RWPE1 (cell line): ENCODE measurements around the gene CIDEB.

Experiments
- CTCF ChIA-PET: fragments of 350-600 bp; sonication (Branson Sonifier 250); formaldehyde crosslinking; extraction: SDS; loops from one replicate; lab custom pipeline; 2021; lab: Yijun Ruan, JAX
- POLR2A ChIA-PET: fragments of 400-600 bp; formaldehyde crosslinking; extraction: SDS; loops from one replicate; lab custom pipeline; 2020; ENCODE audit warnings: antibody characterized with exemption; ENCODE audit not compliant: low non-redundant PET; lab: Yijun Ruan, JAX
- DNase-seq: peaks from one replicate; pipeline ENCODE4 v3.0.0; 2012; ENCODE audit warnings: low spot score
- H3K27ac ChIP-seq: fragments of 450-650 bp; 2 replicates; pipeline ENCODE4 v1.5.1; 2017
- TF ChIP-seq, protein P1 (sequence below): fragments of 450-650 bp; conservative IDR thresholded peaks from 2 replicates; pipeline ENCODE4 v1.5.1; 2017; ENCODE audit warnings: low read depth, mild to moderate bottlenecking

Gene CIDEB

DNA sequence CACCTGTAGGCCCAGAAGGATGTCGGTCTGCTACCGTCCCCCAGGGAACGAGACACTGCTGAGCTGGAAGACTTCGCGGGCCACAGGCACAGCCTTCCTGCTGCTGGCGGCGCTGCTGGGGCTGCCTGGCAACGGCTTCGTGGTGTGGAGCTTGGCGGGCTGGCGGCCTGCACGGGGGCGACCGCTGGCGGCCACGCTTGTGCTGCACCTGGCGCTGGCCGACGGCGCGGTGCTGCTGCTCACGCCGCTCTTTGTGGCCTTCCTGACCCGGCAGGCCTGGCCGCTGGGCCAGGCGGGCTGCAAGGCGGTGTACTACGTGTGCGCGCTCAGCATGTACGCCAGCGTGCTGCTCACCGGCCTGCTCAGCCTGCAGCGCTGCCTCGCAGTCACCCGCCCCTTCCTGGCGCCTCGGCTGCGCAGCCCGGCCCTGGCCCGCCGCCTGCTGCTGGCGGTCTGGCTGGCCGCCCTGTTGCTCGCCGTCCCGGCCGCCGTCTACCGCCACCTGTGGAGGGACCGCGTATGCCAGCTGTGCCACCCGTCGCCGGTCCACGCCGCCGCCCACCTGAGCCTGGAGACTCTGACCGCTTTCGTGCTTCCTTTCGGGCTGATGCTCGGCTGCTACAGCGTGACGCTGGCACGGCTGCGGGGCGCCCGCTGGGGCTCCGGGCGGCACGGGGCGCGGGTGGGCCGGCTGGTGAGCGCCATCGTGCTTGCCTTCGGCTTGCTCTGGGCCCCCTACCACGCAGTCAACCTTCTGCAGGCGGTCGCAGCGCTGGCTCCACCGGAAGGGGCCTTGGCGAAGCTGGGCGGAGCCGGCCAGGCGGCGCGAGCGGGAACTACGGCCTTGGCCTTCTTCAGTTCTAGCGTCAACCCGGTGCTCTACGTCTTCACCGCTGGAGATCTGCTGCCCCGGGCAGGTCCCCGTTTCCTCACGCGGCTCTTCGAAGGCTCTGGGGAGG, 3.1 kb upstream of the CIDEB start, which contains the start of gene LTB4R:
Gene LTB4R, plus strand, starts transcription at position 857 of the 959 bp plus-strand sequence. CDS start 4,150 bp downstream, outside the sequence.
- ChIA-PET POLR2A (interaction anchor here (1.2 kb wide), 1 partner anchor 119 kb away, joined by 4 read pairs; the partner anchor contains the start of genes CBLN3 and KHNYN), CTCF (interaction anchor here (0.7 to 2.0 kb wide), 7 partner anchors 10 to 125 kb away, joined by 3 to 6 read pairs (median 4); partner anchors contain the start of gene TINF2)
- DNase-seq = no peak
- H3K27ac ChIP-seq = peak within 1 kb of the TSS; percentile 98
- TF ChIP-seq, protein P1, sequence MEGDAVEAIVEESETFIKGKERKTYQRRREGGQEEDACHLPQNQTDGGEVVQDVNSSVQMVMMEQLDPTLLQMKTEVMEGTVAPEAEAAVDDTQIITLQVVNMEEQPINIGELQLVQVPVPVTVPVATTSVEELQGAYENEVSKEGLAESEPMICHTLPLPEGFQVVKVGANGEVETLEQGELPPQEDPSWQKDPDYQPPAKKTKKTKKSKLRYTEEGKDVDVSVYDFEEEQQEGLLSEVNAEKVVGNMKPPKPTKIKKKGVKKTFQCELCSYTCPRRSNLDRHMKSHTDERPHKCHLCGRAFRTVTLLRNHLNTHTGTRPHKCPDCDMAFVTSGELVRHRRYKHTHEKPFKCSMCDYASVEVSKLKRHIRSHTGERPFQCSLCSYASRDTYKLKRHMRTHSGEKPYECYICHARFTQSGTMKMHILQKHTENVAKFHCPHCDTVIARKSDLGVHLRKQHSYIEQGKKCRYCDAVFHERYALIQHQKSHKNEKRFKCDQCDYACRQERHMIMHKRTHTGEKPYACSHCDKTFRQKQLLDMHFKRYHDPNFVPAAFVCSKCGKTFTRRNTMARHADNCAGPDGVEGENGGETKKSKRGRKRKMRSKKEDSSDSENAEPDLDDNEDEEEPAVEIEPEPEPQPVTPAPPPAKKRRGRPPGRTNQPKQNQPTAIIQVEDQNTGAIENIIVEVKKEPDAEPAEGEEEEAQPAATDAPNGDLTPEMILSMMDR = peak; percentile 70

DNA sequence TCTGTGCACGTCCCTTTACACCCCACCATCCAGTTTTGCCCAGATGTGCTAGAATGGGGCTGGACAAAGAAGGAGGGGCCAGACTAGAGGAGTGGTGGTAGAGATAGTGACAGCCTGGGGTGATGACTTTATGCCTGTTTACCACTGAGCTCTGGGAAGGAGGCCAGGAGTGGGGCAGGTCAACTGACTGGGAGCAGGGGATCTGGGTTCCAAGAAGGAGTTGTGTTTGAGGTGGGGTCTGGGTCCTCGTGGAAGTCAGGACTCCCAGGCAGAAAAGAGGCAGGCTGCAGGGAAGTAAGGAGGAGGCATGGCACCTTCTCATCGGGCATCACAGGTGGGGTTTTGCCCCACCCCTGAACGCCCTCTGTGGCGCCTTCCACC, 2.5 kb upstream of the CIDEB start:
- peak overlapping the region; percentile 98 for H3K27ac ChIP-seq
- ChIA-PET POLR2A (interaction anchor here (0.7 to 1.2 kb wide), 2 partner anchors 9 to 119 kb away, joined by 3 to 4 read pairs; partner anchors contain the start of genes CBLN3 and KHNYN), CTCF (interaction anchor here (0.7 to 2.8 kb wide), 6 partner anchors 10 to 126 kb away, joined by 3 to 11 read pairs (median 6); partner anchors contain the start of gene TINF2)
- DNase-seq = no peak
- TF ChIP-seq, protein P1 = no peak

DNA sequence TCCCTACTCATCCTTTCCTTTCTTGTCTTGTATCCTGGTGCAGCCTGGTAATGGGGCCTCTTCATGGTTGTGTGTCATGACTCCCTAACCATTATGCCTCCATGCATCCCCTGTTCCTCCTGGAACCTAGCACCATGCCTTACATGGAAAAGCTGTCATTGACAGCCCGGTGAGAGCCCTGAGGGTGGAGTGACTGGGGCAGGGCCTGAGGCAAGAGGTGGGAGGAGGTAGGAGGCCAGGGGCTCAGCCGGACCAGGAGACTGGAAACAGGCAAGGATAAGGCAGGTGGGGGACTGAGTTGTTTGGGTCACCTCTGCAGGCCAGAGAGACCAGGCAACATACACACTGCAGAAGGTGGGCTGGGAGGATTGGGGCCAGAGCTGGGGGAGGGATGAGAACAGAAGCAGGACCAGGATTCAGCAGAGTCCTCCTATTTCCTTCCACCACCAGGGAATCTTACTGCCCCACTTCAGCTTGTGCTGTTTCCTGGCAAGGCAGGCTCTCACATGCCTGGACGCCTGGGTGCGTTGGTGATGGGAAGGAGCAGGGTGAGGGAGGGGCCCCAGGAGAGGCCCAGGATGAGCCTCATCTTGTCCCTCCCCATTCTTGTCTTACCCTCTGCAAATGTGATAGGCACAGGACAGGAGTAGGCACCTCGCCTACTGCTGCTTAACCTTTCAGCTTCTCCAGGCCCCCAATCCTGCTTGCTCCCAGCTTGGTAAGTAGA, 1.9 kb upstream of the CIDEB start, which contains the start of gene LTB4R2:
Gene LTB4R2, plus strand, starts transcription at position 603 of the 727 bp plus-strand sequence. CDS start 525 bp downstream, outside the sequence.
- peak; percentile 73 for DNase-seq
- H3K27ac ChIP-seq = peak within 1 kb of the TSS; percentile 98
- TF ChIP-seq, protein P1 = no peak
- ChIA-PET POLR2A (interaction anchor here (0.7 to 1.2 kb wide), 2 partner anchors 8 to 120 kb away, joined by 3 to 4 read pairs; partner anchors contain the start of genes CBLN3 and KHNYN), CTCF (interaction anchor here (0.6 to 2.8 kb wide), 9 partner anchors 9 to 126 kb away, joined by 3 to 12 read pairs (median 6); partner anchors contain the start of gene TINF2)

DNA sequence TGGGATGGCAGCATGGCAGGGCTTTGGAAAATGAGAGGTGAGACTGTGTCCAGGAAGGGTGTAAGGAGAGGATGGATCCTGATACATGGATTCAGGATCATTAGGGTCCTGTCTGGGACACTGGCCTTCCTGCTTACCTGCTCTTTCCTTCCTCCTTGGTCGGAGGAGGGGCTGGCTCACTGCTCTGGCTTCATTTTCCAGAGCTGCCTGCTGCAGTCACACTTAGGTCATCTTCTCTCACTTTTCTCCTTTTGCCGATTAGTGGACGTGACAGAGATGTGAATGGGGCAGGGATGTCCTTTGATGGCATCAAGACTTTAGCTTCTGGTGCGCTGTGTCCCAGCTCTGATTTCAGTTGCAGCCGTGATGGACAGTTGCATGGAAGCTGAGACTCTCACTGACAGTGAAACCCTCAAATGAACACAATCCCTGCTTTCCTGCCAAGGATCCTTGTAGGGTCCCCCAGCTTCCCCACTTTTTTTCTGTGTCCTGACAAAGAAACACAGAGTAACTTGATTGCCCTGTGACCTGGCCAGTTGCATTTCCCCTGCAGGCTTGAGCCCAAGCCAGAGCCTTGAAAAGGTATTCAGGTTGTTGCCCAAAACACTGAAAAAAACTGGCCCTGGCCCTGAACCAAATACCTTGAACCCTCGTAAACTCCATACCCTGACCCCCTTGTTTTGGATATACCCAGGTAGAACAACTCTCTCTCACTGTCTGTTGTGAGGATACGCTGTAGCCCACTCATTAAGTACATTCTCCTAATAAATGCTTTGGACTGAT, 756 bp upstream of the CIDEB start:
- DNase-seq = no peak
- TF ChIP-seq, protein P1 = peak; percentile 67
- CTCF ChIA-PET = interaction anchor here (0.6 to 2.8 kb wide), 20 partner anchors 9 to 1161 kb away, joined by 3 to 14 read pairs (median 3); partner anchors contain the start of genes DHRS1, NOP9 and TINF2
- peak overlapping the region; percentile 98 for H3K27ac ChIP-seq
- POLR2A ChIA-PET = interaction anchor here (0.7 to 0.9 kb wide), 2 partner anchors 66 to 77 kb away, joined by 3 read pairs; partner anchors contain the start of gene TINF2

DNA sequence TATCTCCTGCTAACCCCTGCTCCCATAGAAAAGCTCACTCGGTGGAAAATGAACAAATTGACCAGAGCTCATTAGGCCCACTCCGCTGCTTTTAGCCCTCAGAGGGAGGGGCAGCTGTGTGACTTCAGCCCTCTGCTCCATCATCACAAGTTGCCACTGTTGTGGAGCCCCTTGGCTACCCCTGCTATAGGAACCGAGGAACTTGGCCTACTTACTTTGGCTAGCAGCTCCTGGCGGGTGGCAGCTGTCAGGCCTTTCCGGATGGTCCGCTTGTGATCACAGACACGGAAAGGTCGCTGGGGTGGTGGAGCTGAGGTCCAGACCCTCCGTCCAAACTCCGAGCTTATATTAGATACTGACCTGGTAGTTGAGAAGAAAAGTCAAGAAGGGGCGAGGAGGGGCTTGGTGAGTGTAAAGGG, 612 bp downstream of the CIDEB start:
- TF ChIP-seq, protein P1 = no peak
- ChIA-PET POLR2A (no interaction called here), CTCF (interaction anchor here (0.6 to 1.6 kb wide), 4 partner anchors 17 to 249 kb away, joined by 3 to 14 read pairs (median 4); partner anchors contain the start of gene TINF2)
- H3K27ac ChIP-seq = peak overlapping the region; percentile 98
- no peak for DNase-seq
